SK-N-SH treated with all-trans-retinoic acid at 6 μM for 48 hours (cell line): ENCODE data around the gene IL20RB.

Source experiments
- ATAC-seq: fragments of 200-7000 bp; cut with Tn5 transposase; 3 replicates; pipeline ENCODE4 v1.9.1; 2020; ENCODE audit warnings: mild to moderate bottlenecking, moderate library complexity
- ARNTL ChIP-seq: fragments of 450-650 bp; formaldehyde crosslinking; IDR thresholded peaks from 2 replicates; pipeline ENCODE4 v1.5.0; 2020; ENCODE audit warnings: low read depth, mild to moderate bottlenecking, moderate library complexity, borderline replicate concordance
- BACH2 ChIP-seq: fragments of 250-450 bp; sonication (Bioruptor Pico); IDR thresholded peaks from 2 replicates; pipeline ENCODE4 v1.9.0; 2021; ENCODE audit warnings: mild to moderate bottlenecking, borderline replicate concordance
- CSDC2 ChIP-seq: fragments of 250-450 bp; sonication (Bioruptor Pico); IDR thresholded peaks from 2 replicates; pipeline ENCODE4 v1.5.0; 2020; ENCODE audit warnings: mild to moderate bottlenecking, moderate library complexity
- ESRRG ChIP-seq: fragments of 250-450 bp; sonication (Bioruptor Pico); IDR thresholded peaks from 2 replicates; pipeline ENCODE4 v1.6.1; 2021; ENCODE audit warnings: mild to moderate bottlenecking
- GLIS3 ChIP-seq: fragments of 250-450 bp; sonication (Bioruptor Pico); IDR thresholded peaks from 2 replicates; pipeline ENCODE4 v1.5.0; 2020; ENCODE audit warnings: mild to moderate bottlenecking, moderate library complexity
- ISL1 ChIP-seq: fragments of 250-450 bp; sonication (Bioruptor Pico); IDR thresholded peaks from 2 replicates; pipeline ENCODE4 v2.1.2; 2022; ENCODE audit warnings: mild to moderate bottlenecking, moderate library complexity
- OSR1 ChIP-seq: fragments of 250-450 bp; sonication (Bioruptor Pico); IDR thresholded peaks from 2 replicates; pipeline ENCODE4 v1.8.0; 2022; ENCODE audit warnings: moderate library complexity, mild to moderate bottlenecking, inconsistent platforms
- RARB ChIP-seq: fragments of 250-450 bp; sonication (Bioruptor Pico); IDR thresholded peaks from 2 replicates; pipeline ENCODE4 v1.8.0; 2021; ENCODE audit warnings: mild to moderate bottlenecking, moderate library complexity
- SNAI2 ChIP-seq: fragments of 250-450 bp; sonication (Bioruptor Pico); IDR thresholded peaks from 2 replicates; pipeline ENCODE4 v1.5.0; 2020; ENCODE audit warnings: mild to moderate bottlenecking, moderate library complexity
- TCF4 ChIP-seq: fragments of 250-450 bp; sonication (Bioruptor Pico); IDR thresholded peaks from 2 replicates; pipeline ENCODE4 v1.8.0; 2021; ENCODE audit warnings: mild to moderate bottlenecking, moderate library complexity, borderline replicate concordance
- TOX ChIP-seq: fragments of 250-450 bp; sonication (Bioruptor Pico); IDR thresholded peaks from 2 replicates; pipeline ENCODE4 v1.8.0; 2021; ENCODE audit warnings: mild to moderate bottlenecking, moderate library complexity, borderline replicate concordance
- ZC3H10 ChIP-seq: fragments of 250-450 bp; sonication (Bioruptor Pico); IDR thresholded peaks from 2 replicates; pipeline ENCODE4 v1.5.1; 2021; ENCODE audit warnings: mild to moderate bottlenecking, moderate library complexity
- ZFP3 ChIP-seq: fragments of 250-450 bp; sonication (Bioruptor Pico); IDR thresholded peaks from 2 replicates; pipeline ENCODE4 v1.5.0; 2020; ENCODE audit warnings: mild to moderate bottlenecking, moderate library complexity
- ZFP30 ChIP-seq: fragments of 450-650 bp; formaldehyde crosslinking; IDR thresholded peaks from 2 replicates; pipeline ENCODE4 v1.5.0; 2022; ENCODE audit warnings: mild to moderate bottlenecking, moderate library complexity
- ZNF565 ChIP-seq: fragments of 450-650 bp; formaldehyde crosslinking; conservative IDR thresholded peaks from 2 replicates; pipeline ENCODE4 v1.5.0; 2020; ENCODE audit warnings: low read depth, mild to moderate bottlenecking, moderate library complexity
- ZNF70 ChIP-seq: fragments of 450-650 bp; formaldehyde crosslinking; IDR thresholded peaks from 2 replicates; pipeline ENCODE4 v1.5.0; 2020; ENCODE audit warnings: mild to moderate bottlenecking, moderate library complexity
- ZNF8 ChIP-seq: fragments of 450-650 bp; formaldehyde crosslinking; IDR thresholded peaks from 2 replicates; pipeline ENCODE4 v1.5.0; 2020; ENCODE audit warnings: mild to moderate bottlenecking, moderate library complexity
- TF ChIP-seq, protein P1 (sequence below): fragments of 250-450 bp; sonication (Bioruptor Pico); IDR thresholded peaks from 2 replicates; pipeline ENCODE4 v1.5.1; 2020; ENCODE audit warnings: low read depth, mild to moderate bottlenecking, moderate library complexity
- TF ChIP-seq, protein P2 (sequence below): fragments of 250-450 bp; sonication (Bioruptor Pico); IDR thresholded peaks from 2 replicates; pipeline ENCODE4 v1.5.0; 2020; ENCODE audit warnings: mild to moderate bottlenecking, moderate library complexity
- TF ChIP-seq, protein P3 (sequence below): fragments of 250-450 bp; sonication (Bioruptor Pico); IDR thresholded peaks from 2 replicates; pipeline ENCODE4 v1.8.0; 2021; ENCODE audit warnings: low read depth, mild to moderate bottlenecking, moderate library complexity, borderline replicate concordance
- TF ChIP-seq, protein P4 (sequence below): fragments of 250-450 bp; sonication (Bioruptor Pico); IDR thresholded peaks from 2 replicates; pipeline ENCODE4 v1.5.1; 2021; ENCODE audit warnings: mild to moderate bottlenecking, moderate library complexity

IL20RB gene

GRCh38 chr3:136950623-136951022, 7.2 kb upstream of the IL20RB start:
- TF ChIP-seq, protein P1, sequence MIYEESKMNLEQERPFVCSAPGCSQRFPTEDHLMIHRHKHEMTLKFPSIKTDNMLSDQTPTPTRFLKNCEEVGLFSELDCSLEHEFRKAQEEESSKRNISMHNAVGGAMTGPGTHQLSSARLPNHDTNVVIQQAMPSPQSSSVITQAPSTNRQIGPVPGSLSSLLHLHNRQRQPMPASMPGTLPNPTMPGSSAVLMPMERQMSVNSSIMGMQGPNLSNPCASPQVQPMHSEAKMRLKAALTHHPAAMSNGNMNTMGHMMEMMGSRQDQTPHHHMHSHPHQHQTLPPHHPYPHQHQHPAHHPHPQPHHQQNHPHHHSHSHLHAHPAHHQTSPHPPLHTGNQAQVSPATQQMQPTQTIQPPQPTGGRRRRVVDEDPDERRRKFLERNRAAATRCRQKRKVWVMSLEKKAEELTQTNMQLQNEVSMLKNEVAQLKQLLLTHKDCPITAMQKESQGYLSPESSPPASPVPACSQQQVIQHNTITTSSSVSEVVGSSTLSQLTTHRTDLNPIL (CRISPR knock-in tag): no peak
- TF ChIP-seq TOX (CRISPR knock-in tag) (no peak), GLIS3 (no peak), ZFP3 (no peak), OSR1 (CRISPR knock-in tag) (no peak), SNAI2 (no peak), ZFP30 (CRISPR knock-in tag) (no peak), ESRRG (CRISPR knock-in tag) (no peak), BACH2 (CRISPR knock-in tag) (no peak), TCF4 (CRISPR knock-in tag) (no peak), ZNF70 (no peak), ZNF565 (CRISPR knock-in tag) (no peak), ISL1 (CRISPR knock-in tag) (no peak)
- TF ChIP-seq, protein P2, sequence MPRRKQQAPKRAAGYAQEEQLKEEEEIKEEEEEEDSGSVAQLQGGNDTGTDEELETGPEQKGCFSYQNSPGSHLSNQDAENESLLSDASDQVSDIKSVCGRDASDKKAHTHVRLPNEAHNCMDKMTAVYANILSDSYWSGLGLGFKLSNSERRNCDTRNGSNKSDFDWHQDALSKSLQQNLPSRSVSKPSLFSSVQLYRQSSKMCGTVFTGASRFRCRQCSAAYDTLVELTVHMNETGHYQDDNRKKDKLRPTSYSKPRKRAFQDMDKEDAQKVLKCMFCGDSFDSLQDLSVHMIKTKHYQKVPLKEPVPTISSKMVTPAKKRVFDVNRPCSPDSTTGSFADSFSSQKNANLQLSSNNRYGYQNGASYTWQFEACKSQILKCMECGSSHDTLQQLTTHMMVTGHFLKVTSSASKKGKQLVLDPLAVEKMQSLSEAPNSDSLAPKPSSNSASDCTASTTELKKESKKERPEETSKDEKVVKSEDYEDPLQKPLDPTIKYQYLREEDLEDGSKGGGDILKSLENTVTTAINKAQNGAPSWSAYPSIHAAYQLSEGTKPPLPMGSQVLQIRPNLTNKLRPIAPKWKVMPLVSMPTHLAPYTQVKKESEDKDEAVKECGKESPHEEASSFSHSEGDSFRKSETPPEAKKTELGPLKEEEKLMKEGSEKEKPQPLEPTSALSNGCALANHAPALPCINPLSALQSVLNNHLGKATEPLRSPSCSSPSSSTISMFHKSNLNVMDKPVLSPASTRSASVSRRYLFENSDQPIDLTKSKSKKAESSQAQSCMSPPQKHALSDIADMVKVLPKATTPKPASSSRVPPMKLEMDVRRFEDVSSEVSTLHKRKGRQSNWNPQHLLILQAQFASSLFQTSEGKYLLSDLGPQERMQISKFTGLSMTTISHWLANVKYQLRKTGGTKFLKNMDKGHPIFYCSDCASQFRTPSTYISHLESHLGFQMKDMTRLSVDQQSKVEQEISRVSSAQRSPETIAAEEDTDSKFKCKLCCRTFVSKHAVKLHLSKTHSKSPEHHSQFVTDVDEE (CRISPR knock-in tag): no peak
- no peak for ATAC-seq

DNA sequence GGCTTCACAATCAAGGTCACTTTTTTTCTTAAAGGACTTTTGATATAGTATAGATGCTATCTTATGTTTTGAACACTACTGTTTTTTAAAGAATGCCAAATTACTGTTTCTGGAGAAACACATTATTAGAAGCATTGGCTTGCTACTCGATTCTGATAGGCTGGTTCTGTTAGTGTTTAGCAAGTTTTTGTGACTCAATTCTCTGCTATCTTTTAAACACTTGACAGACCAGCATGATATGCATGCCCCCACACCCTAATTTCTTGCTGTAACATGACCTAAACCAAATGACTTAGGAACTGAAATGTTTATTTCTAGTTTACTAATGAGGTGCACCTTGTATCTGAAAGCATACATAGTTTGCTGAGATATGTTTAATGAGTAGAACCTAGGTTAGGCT, 5.5 kb upstream of the IL20RB start:
- no peak for ATAC-seq
- TF ChIP-seq ZC3H10 (CRISPR knock-in tag) (no peak), ZFP30 (CRISPR knock-in tag) (no peak), ESRRG (CRISPR knock-in tag) (no peak), ZNF70 (no peak)
- TF ChIP-seq, protein P3, sequence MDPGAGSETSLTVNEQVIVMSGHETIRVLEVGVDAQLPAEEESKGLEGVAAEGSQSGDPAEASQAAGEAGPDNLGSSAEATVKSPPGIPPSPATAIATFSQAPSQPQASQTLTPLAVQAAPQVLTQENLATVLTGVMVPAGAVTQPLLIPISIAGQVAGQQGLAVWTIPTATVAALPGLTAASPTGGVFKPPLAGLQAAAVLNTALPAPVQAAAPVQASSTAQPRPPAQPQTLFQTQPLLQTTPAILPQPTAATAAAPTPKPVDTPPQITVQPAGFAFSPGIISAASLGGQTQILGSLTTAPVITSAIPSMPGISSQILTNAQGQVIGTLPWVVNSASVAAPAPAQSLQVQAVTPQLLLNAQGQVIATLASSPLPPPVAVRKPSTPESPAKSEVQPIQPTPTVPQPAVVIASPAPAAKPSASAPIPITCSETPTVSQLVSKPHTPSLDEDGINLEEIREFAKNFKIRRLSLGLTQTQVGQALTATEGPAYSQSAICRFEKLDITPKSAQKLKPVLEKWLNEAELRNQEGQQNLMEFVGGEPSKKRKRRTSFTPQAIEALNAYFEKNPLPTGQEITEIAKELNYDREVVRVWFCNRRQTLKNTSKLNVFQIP (CRISPR knock-in tag): no peak

- TF ChIP-seq ISL1 (CRISPR knock-in tag) (no peak), ESRRG (CRISPR knock-in tag) (no peak), ZC3H10 (CRISPR knock-in tag) (no peak), OSR1 (CRISPR knock-in tag) (no peak), ZNF565 (CRISPR knock-in tag) (no peak), ZNF8 (no peak), GLIS3 (no peak), SNAI2 (no peak), ZNF70 (no peak), TCF4 (CRISPR knock-in tag) (no peak), ARNTL (CRISPR knock-in tag) (no peak), TOX (CRISPR knock-in tag) (no peak), RARB (CRISPR knock-in tag) (no peak), ZFP3 (no peak), CSDC2 (CRISPR knock-in tag) (no peak)
- TF ChIP-seq, protein P1 (CRISPR knock-in tag): no peak
- TF ChIP-seq, protein P4, sequence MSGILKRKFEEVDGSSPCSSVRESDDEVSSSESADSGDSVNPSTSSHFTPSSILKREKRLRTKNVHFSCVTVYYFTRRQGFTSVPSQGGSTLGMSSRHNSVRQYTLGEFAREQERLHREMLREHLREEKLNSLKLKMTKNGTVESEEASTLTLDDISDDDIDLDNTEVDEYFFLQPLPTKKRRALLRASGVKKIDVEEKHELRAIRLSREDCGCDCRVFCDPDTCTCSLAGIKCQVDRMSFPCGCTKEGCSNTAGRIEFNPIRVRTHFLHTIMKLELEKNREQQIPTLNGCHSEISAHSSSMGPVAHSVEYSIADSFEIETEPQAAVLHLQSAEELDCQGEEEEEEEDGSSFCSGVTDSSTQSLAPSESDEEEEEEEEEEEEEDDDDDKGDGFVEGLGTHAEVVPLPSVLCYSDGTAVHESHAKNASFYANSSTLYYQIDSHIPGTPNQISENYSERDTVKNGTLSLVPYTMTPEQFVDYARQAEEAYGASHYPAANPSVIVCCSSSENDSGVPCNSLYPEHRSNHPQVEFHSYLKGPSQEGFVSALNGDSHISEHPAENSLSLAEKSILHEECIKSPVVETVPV (CRISPR knock-in tag): no peak
- TF ChIP-seq, protein P3 (CRISPR knock-in tag): no peak
- TF ChIP-seq, protein P2 (CRISPR knock-in tag): no peak
- ATAC-seq: no peak
These were observed 3.5 kb upstream of the IL20RB start for GRCh38 chr3:136954251-136954650.
